Mucosa of stomach (tissue), 1 donor: Measurements from ENCODE around the gene PCK2.

Experiments used
- H3K27me3 ChIP-seq: one replicate; pipeline ENCODE4 v1.7.0; 2013; ENCODE audit warnings: mild to moderate bottlenecking, low read length; ENCODE audit not compliant: control insufficient read depth, insufficient read depth
- H3K36me3 ChIP-seq: one replicate; pipeline ENCODE4 v1.7.0; 2013; ENCODE audit warnings: low read length; ENCODE audit not compliant: control insufficient read depth, insufficient read depth
- H3K4me1 ChIP-seq: one replicate; pipeline ENCODE4 v1.7.0; 2013; ENCODE audit warnings: mild to moderate bottlenecking, low read length; ENCODE audit not compliant: control insufficient read depth, insufficient read depth
- H3K4me3 ChIP-seq: one replicate; pipeline ENCODE4 v1.7.0; 2013; ENCODE audit warnings: low read length
- H3K9ac ChIP-seq: one replicate; pipeline ENCODE4 v1.7.0; 2013; ENCODE audit warnings: mild to moderate bottlenecking, low read length, moderate library complexity
- H3K9me3 ChIP-seq: one replicate; pipeline ENCODE4 v1.7.0; 2013; ENCODE audit warnings: mild to moderate bottlenecking, low read length, moderate library complexity; ENCODE audit not compliant: control insufficient read depth
- donor health status: Pancreatic carcinoma.

Gene PCK2

GRCh38 chr14:24108336-24108874 lies 14.3 kb downstream of the PCK2 start:
- no peaks in the 10 kb centered on the region for H3K36me3 ChIP-seq
- no peak overlapping the region for H3K4me3 ChIP-seq
- H3K9ac ChIP-seq: no peak overlapping the region
- no peaks in the 10 kb centered on the region for H3K27me3 ChIP-seq
- peaks cover 7% of the 10 kb centered on the region for H3K4me1 ChIP-seq
- H3K9me3 ChIP-seq: no peaks in the 10 kb centered on the region

GRCh38 chr14:24110060-24110459 lies 15.9 kb downstream of the PCK2 start:
- no peaks in the 10 kb centered on the region for H3K9me3 ChIP-seq
- H3K9ac ChIP-seq: no peak overlapping the region
- no peaks in the 10 kb centered on the region for H3K27me3 ChIP-seq
- H3K4me3 ChIP-seq: no peak overlapping the region
- H3K36me3 ChIP-seq: no peaks in the 10 kb centered on the region
- peaks cover 11% of the 10 kb centered on the region for H3K4me1 ChIP-seq

- Histone ChIP-seq H3K27me3 (no peaks in the 10 kb centered on the region), H3K4me3 (no peak overlapping the region), H3K9me3 (no peaks in the 10 kb centered on the region), H3K36me3 (no peaks in the 10 kb centered on the region), H3K9ac (no peak overlapping the region), H3K4me1 (peaks cover 11% of the 10 kb centered on the region)
Measured at GRCh38 chr14:24110523-24110922, 16.4 kb downstream of the PCK2 start.

- H3K4me1 ChIP-seq: peaks cover 27% of the 10 kb centered on the region
- H3K27me3 ChIP-seq: no peaks in the 10 kb centered on the region
- no peaks in the 10 kb centered on the region for H3K36me3 ChIP-seq
- H3K4me3 ChIP-seq: peak overlapping the region; percentile 86
- no peaks in the 10 kb centered on the region for H3K9me3 ChIP-seq
- H3K9ac ChIP-seq: peak overlapping the region; percentile 90
Measured at GRCh38 chr14:24113379-24113800, 19.3 kb downstream of the PCK2 start.

- Histone ChIP-seq H3K36me3 (peaks cover 5% of the 10 kb centered on the region), H3K9me3 (no peaks in the 10 kb centered on the region), H3K27me3 (no peaks in the 10 kb centered on the region), H3K9ac (peak overlapping the region; percentile 90), H3K4me1 (peaks cover 23% of the 10 kb centered on the region), H3K4me3 (peak overlapping the region; percentile 86)
Measured at GRCh38 chr14:24113801-24114531, 19.9 kb downstream of the PCK2 start.

- Histone ChIP-seq H3K9me3 (no peaks in the 10 kb centered on the region), H3K9ac (peak within 1 kb of the TSS; percentile 90), H3K4me3 (peak within 1 kb of the TSS; percentile 86), H3K4me1 (peaks cover 22% of the 10 kb centered on the region), H3K36me3 (peaks cover 10% of the 10 kb centered on the region), H3K27me3 (no peaks in the 10 kb centered on the region)
Measured at GRCh38 chr14:24114532-24115421, 20.7 kb downstream of the PCK2 start, which contains the start of the genes DCAF11 and NRL. TSS of gene DCAF11 (plus strand) at chr14:24114777. CDS start at chr14:24115595, 818 bp downstream. TSS of gene NRL (minus strand) at chr14:24114949. CDS start at chr14:24082848, 32,101 bp downstream.

GRCh38 chr14:24115422-24116127 lies 21.5 kb downstream of the PCK2 start:
- peaks cover 22% of the 10 kb centered on the region for H3K4me1 ChIP-seq
- no peaks in the 10 kb centered on the region for H3K27me3 ChIP-seq
- H3K9me3 ChIP-seq: no peaks in the 10 kb centered on the region
- H3K9ac ChIP-seq: peak overlapping the region; percentile 90
- peaks cover 11% of the 10 kb centered on the region for H3K36me3 ChIP-seq
- peak overlapping the region; percentile 86 for H3K4me3 ChIP-seq

GRCh38 chr14:24116128-24116814 lies 22.2 kb downstream of the PCK2 start:
- peaks cover 18% of the 10 kb centered on the region for H3K36me3 ChIP-seq
- H3K4me1 ChIP-seq: peaks cover 22% of the 10 kb centered on the region
- H3K9me3 ChIP-seq: no peaks in the 10 kb centered on the region
- H3K27me3 ChIP-seq: no peaks in the 10 kb centered on the region
- H3K4me3 ChIP-seq: peak overlapping the region; percentile 86
- peak overlapping the region; percentile 90 for H3K9ac ChIP-seq

GRCh38 chr14:24117179-24117578 lies 23.1 kb downstream of the PCK2 start:
- no peak overlapping the region for H3K9ac ChIP-seq
- no peaks in the 10 kb centered on the region for H3K9me3 ChIP-seq
- no peak overlapping the region for H3K4me3 ChIP-seq
- no peaks in the 10 kb centered on the region for H3K27me3 ChIP-seq
- peaks cover 22% of the 10 kb centered on the region for H3K4me1 ChIP-seq
- H3K36me3 ChIP-seq: peaks cover 24% of the 10 kb centered on the region

- no peak overlapping the region for H3K9ac ChIP-seq
- peaks cover 16% of the 10 kb centered on the region for H3K4me1 ChIP-seq
- no peaks in the 10 kb centered on the region for H3K27me3 ChIP-seq
- H3K36me3 ChIP-seq: peaks cover 24% of the 10 kb centered on the region
- no peaks in the 10 kb centered on the region for H3K9me3 ChIP-seq
- H3K4me3 ChIP-seq: no peak overlapping the region
Measured at GRCh38 chr14:24119691-24120090, 25.6 kb downstream of the PCK2 start.

GRCh38 chr14:24121210-24121609 lies 27.1 kb downstream of the PCK2 start:
- Histone ChIP-seq H3K9me3 (no peaks in the 10 kb centered on the region), H3K4me3 (no peak overlapping the region), H3K9ac (no peak overlapping the region), H3K4me1 (peaks cover 10% of the 10 kb centered on the region), H3K36me3 (peaks cover 24% of the 10 kb centered on the region), H3K27me3 (no peaks in the 10 kb centered on the region)
